HG03103 (cell line): ENCODE measurements around the gene TAF11L3.
"Not testable (repeated sequence)": the region's sequence is repeated elsewhere in the genome, so short reads cannot be mapped to it uniquely, and the experiment has no call there.

Source experiments
- ATAC-seq: cut with Tn5 transposase; IDR thresholded peaks from one replicate; pipeline ENCODE4 v1.9.1; 2021; ENCODE audit warnings: low read depth; ENCODE audit not compliant: unreplicated experiment

The TAF11L3 gene

DNA sequence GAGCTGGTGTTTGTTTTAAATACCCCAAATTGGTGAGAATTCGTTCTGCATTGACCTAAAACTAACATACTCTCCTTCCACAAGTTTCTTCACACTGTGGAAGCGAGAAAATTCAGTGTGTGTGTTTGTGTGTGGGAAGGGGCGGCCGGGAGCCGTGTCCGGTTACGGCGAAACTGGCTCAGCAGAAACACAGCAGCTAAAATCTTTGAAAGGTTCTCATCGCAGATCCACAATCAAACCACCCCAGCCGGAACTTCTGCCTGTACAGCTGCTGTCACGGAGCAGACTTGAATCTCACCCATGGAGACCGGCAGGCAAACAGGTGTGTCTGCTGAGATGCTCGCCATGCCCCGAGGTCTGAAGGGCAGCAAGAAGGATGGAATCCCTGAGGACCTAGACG, at the start of gene TAF11L3:
TAF11L3 (plus strand) TSS at position 301 of the 400 bp plus-strand sequence.
- not testable (repeated sequence) for ATAC-seq

DNA sequence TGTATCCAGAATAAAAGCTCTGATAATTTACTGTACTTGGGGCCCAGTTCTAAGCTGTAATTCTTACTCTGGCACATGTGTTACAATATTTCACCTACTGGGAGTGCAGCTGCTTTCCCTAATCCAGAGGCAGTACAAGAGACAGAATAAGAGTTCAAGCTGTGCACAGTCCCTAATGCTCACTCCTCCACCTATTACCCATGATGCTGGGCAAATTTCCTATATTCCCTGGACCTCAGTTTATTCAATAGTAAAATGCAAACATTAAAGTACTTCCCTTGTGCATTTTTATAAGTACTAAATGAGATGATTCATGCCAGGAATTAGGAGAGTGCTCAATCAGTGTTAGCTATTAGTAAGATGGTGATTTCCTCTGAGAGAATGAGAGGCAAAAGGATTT, 48.1 kb upstream of the TAF11L3 start:
- no peak for ATAC-seq

DNA sequence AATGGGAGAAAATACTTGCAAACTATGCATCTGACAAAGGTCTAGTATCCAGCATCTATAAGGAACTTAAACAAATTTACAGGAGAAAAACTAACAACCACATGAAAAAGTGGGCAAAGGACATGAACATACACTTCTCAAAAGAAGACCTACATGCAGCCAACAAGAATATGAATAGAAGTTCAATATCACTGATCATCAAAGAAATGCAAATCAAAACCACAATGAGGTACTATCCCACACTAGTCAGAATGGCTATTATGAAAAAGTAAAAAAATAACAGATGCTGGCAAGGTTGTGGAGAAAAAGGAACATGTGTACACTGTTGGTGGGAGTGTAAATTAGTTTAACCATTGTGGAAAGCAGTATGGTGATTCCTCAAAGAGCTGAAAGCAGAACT, 43.1 kb upstream of the TAF11L3 start:
- not testable (repeated sequence) for ATAC-seq

DNA sequence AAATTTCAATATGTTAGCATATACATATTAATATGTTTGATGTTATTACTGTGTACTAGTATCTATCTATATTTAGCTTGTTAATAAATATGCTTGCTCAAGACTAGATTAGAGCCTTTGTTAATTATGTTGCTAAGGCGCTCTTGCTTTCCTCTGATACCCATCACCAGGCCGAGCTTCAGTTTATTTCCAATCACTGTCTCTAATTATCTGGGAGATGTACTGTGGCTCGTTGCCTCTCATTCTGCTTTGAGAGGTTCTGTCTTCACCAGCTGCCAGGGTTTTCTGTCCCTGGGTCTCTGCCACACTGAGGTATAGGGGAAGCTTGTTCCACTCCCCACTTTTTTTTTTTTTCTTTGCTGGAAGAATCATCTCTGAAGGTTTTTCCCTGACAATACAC, 41.1 kb upstream of the TAF11L3 start:
- ATAC-seq = no peak

DNA sequence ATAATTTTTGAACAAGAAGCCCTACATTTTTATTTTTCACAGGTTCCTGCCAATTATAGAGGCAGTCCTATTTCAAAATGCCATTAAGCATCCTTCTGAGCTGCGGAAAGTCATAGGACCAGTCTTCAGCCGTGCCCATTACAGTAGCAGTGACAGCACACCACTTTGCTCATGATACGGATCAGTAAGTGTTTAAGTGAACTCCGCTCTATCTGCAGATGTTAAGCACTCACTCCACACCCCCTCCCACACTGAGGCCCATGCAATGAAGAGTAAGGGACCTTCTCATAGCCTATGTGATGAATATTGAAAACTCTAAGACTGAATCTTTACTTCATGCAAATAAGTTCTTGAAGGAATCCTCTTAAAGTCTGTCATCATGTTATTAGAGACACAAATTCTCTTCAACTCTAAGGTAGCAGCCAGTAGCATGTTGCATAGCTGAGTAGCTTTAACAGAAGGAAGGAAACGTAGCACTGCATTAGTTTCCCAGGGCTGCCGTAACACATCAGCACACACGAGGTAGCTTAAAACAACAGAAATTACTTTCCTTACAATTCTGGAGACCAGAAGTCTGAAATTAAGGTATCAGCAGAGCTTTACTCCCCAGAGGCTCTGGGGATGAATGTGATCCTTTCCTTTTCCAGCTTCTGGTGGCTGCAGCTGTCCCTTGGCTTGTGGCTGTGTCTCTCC, 40.4 kb upstream of the TAF11L3 start:
- no peak for ATAC-seq

DNA sequence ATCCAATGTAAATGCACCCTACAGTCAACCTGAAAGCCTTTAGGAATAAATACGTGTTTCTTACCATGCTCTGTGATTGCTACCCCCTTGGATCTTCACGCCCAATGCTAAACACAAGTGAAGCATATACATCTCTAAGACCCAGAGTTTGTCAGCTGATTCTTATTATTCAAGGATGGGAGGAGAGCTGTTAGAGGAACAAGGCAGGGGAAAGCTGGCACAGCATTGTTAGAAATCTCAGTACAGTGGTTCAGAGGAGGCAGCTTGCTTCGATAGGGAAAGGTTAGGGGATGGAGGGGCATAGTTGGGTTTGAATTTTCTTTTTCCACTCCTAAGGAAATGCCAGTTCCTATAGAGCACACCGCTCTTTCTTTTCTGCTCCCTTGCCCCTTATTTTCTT, 36.8 kb upstream of the TAF11L3 start:
- ATAC-seq = no peak

DNA sequence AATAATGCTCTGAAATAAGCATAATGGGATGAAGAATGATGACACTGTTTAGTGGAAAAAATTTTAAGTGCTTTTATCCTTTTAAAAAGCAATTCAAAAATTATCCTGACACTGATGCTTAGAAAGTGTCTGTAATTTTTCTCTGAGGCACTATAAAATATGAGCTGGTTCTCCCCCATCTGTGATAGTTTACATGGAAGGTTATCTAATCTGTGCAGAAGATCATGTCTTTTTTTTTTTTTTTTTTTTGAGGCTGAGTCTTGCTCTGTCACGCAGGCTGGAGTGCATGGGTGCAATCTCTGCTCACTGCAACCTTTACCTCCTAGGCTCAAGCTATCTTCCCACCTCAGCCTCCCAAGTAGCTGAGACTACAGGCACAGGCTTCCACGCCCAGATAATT, 35.4 kb upstream of the TAF11L3 start:
- no peak for ATAC-seq

DNA sequence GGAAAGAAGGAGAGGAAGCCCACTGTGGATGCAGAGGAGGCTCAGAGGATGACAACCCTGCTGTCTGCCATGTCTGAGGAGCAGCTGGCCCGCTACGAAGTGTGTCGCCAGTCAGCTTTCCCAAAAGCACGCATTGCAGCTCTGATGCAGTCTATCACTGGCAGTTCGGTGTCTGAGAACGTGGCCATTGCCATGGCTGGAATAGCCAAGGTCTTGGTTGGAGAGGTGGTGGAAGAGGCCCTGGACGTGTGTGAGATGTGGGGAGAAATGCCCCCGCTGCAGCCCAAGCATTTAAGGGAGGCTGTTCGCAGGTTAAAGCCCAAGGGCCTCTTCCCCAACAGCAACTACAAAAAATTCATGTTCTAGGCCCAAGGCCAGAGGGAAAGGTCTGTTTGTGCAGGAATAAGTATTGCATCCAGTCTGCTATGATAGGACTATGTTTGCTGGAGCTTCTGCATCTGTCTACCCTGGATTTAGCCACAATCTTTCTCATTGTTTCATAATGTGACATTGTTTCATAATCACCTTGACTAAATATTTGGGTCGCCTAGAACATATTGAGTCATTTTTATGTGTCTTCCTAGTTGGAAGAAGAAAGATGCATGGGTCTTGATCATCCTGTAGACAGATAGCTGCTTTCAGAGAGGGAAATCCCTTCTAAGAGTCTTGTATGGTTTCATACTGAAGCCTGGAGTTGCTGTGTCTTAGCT, 31.5 kb upstream of the TAF11L3 start:
- not testable (repeated sequence) for ATAC-seq

DNA sequence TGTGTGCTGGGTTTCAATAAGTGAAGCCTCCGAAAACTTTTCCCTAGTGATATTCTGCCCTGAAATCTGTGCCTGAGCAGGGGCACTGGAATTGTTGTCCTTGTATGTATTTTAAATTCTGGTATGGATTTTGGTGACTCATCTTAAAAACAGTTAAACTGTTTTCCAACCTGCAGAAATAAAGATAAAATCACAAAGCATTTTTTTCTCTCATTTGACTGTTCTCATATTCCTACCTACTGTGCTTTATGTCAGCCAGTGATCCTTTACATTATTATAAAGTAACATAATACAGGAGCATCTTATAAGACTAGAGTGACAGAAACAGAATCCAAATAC, 31.0 kb upstream of the TAF11L3 start:
- ATAC-seq = no peak

DNA sequence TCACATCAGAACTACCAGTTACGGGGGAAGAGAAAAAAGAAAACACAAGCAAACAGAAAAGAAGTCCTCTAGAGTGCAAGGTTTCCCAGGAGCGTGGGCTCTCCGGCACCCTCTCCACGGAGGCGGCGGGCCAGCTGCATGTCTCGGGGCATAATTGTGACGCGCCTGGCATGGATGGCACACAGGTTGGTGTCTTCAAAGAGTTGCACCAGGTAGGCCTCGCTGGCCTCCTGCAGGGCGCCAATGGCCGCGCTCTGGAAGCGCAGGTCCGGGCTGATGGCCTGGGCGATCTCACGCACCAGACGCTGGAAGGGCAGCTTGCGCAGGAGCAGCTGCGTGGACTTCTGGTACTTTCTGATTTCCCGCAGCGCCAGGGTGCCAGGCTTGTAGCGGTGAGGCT, 26.9 kb upstream of the TAF11L3 start:
- not testable (repeated sequence) for ATAC-seq

DNA sequence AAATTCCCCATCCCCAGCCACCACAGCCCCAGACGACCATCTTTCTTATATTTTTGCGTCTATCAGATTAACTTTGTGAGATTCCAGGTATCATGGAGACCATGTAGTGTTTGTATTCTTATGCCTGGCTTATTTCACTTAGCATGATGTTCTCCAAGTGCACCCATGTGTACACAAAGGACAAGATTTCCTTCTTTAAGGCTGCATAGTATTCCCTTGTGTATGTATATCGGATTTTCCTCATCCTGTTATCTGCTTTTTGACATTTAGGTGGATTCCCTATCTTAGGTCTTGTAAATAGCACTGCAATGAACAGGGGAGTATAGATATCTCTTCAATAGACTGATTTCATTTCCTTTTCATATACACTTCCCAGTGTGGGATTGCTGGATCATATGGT, 25.4 kb upstream of the TAF11L3 start:
- ATAC-seq = no peak

DNA sequence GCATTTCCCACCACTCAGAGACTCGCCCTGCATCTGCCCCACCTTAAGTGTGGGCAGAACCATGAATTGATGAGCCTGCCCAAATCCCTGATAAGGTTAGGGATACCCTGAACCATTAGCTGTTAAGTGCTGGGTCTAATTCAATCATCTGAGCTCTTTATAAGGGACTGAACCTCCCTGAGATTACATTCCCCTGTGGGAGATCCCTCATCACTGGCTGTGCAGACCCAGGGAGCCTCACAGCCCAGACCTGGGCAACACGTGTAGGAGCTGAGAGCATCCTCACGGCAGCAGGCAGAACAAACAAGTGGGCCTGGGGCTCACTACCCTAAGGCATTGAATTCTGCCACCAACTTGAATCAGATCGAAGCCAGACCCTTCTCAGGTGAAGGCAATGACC, 20.7 kb upstream of the TAF11L3 start:
- ATAC-seq = no peak

DNA sequence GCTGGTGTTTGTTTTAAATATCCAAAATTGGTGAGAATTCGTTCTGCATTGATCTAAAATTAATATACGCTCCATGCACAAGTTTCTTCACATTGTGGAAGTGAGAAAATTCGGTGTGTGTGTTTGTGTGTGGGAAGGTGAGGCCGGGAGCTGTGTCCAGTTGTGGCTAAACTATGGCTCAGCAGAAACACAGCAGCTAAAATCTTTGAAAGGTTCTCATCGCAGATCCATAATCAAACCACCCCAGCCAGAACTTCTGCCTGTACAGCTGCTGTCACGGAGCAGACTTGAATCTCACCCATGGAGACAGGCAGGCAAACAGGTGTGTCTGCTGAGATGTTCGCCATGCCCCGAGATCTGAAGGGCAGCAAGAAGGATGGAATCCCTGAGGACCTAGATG, 20.2 kb upstream of the TAF11L3 start, which contains the start of gene TAF11L2:
TAF11L2 (plus strand) TSS at position 301 of the 400 bp plus-strand sequence.
- ATAC-seq = not testable (repeated sequence)

DNA sequence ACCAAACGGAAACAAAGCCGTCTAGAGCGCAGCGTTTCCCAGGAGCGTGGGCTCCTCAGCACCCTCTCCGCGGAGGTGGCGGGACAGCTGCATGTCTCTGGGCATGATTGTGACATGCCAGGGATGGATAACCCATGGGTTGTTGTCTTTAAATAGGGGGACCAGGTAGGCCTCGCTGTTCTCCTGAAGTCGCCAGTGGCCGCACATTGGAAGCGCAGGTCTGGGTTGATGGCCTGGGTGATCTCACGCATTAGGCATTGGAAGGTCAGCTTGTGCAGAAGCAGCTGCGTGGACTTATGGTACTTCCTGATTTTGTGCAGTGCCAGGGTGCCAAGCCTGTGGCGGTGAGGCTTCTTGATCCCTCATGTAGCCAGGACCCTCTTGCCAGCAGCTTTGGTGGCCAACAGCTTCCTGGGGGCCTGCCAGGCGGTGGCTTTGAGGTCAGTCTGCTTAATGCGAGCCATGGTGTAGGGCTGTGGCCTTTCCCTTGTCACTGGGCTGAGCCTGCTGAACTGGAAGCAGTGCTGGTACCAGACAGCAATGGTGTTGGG, 6.3 kb upstream of the TAF11L3 start:
- ATAC-seq = no peak

DNA sequence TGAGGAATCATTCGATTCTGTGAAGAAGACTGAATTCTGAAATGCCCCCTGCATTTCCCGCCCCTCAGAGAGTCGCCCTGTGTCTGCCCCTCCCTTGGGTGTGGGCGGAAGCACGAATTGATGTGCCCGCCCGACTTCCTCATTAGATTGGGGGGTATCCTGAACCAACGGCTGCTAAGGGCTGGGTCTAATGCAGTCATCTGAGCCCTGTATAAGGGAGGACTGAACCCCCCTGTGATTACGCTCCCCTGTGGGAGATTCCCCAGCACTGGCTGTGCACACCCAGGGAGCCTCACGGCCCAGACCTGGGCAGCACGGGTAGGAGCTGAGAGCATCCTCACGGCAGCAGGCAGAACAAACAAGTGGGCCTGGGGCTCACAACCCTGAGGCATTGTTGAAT, 641 bp upstream of the TAF11L3 start:
- not testable (repeated sequence) for ATAC-seq

DNA sequence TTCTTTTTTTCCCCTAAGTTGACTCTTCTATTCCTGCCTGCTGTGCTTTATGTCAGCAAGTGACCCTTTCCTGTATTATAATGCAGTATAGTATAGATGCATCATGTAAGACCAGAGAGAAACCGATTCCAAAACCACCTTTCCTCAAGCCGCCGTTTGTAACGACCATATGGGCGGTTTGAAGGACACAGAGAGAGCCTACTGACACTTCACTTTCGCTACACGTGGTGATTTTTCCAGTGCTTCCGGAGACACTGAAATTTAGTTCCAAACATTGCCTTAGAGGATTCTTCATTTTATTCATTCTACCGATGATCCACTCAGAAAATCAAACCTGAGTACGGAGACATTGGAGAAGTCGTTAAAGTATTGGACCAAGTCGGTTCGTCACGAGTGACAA, 1.3 kb downstream of the TAF11L3 start:
- ATAC-seq = not testable (repeated sequence)

DNA sequence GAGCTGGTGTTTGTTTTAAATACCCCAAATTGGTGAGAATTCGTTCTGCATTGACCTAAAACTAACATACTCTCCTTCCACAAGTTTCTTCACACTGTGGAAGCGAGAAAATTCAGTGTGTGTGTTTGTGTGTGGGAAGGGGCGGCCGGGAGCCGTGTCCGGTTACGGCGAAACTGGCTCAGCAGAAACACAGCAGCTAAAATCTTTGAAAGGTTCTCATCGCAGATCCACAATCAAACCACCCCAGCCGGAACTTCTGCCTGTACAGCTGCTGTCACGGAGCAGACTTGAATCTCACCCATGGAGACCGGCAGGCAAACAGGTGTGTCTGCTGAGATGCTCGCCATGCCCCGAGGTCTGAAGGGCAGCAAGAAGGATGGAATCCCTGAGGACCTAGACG, 3.3 kb downstream of the TAF11L3 start, which contains the start of gene TAF11L4:
TAF11L4 (plus strand) TSS at position 301 of the 400 bp plus-strand sequence.
- not testable (repeated sequence) for ATAC-seq

DNA sequence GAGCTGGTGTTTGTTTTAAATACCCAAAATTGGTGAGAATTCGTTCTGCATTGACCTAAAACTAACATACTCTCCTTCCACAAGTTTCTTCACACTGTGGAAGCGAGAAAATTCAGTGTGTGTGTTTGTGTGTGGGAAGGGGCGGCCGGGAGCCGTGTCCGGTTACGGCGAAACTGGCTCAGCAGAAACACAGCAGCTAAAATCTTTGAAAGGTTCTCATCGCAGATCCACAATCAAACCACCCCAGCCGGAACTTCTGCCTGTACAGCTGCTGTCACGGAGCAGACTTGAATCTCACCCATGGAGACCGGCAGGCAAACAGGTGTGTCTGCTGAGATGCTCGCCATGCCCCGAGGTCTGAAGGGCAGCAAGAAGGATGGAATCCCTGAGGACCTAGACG, 6.8 kb downstream of the TAF11L3 start, which contains the start of gene TAF11L5:
TAF11L5 (plus strand) TSS at position 301 of the 400 bp plus-strand sequence.
- ATAC-seq = not testable (repeated sequence)

DNA sequence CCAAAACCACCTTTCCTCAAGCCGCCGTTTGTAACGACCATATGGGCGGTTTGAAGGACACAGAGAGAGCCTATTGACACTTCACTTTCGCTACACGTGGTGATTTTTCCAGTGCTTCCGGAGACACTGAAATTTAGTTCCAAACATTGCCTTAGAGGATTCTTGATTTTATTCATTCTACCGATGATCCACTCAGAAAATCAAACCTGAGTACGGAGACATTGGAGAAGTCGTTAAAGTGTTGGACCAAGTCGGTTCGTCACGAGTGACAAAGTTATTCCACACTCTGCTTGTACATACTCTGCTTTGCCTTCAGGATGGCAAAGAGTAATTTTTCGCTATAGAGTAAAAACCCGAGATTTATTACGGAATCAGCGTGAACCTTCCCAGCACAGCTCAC, 8.3 kb downstream of the TAF11L3 start:
- ATAC-seq = not testable (repeated sequence)

DNA sequence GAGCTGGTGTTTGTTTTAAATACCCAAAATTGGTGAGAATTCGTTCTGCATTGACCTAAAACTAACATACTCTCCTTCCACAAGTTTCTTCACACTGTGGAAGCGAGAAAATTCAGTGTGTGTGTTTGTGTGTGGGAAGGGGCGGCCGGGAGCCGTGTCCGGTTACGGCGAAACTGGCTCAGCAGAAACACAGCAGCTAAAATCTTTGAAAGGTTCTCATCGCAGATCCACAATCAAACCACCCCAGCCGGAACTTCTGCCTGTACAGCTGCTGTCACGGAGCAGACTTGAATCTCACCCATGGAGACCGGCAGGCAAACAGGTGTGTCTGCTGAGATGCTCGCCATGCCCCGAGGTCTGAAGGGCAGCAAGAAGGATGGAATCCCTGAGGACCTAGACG, 10.2 kb downstream of the TAF11L3 start, which contains the start of gene TAF11L6:
TAF11L6 (plus strand) TSS at position 301 of the 400 bp plus-strand sequence.
- not testable (repeated sequence) for ATAC-seq
